ENCODE results near the gene CATSPERE.

The CATSPERE gene

GRCh38 chr1:244645890-244646289, 184.8 kb downstream of the CATSPERE start:
- no peak overlapping the region for H3K4me3 ChIP-seq (ENCODE audit: low read length, poor library complexity, severe bottlenecking)
- no peaks in the 10 kb centered on the region for H4K20me1 ChIP-seq (ENCODE audit: insufficient read depth, low read length, poor library complexity, severe bottlenecking)
- H3K4me1 ChIP-seq (ENCODE audit: insufficient read depth, low read length, poor library complexity, severe bottlenecking): no peaks in the 10 kb centered on the region
- H3K36me3 ChIP-seq (ENCODE audit: insufficient read depth, low read length): no peaks in the 10 kb centered on the region
- no peaks in the 10 kb centered on the region for H3K79me2 ChIP-seq (ENCODE audit: insufficient read depth, low read length)
- TF ChIP-seq EZH2phosphoT487 (IDR thresholded peaks at IDR 0.05; ENCODE audit: borderline replicate concordance) (no peak), CTCF (conservative IDR thresholded peaks at IDR 0.05; ENCODE audit: low read length) (no peak)
- no peaks in the 10 kb centered on the region for H3K9me3 ChIP-seq (ENCODE audit: insufficient read depth, low read depth, low read length)
- H3K9me2 ChIP-seq (replicated peaks; ENCODE audit: low read depth, low read length): no peaks in the 10 kb centered on the region
- H3K4me2 ChIP-seq (ENCODE audit: low read depth, low read length, poor library complexity, severe bottlenecking): no peak overlapping the region
- no peaks in the 10 kb centered on the region for H3K27me3 ChIP-seq (ENCODE audit: insufficient read depth, low read length, poor library complexity, severe bottlenecking)
- no peak overlapping the region for H2AFZ ChIP-seq (ENCODE audit: low read length)
- H3K9ac ChIP-seq (ENCODE audit: low read depth, low read length, poor library complexity, severe bottlenecking): no peak overlapping the region
- H3F3A ChIP-seq (ENCODE audit: low read depth): no peaks in the 10 kb centered on the region

- H3K4me2 ChIP-seq (ENCODE audit: low read depth, low read length, poor library complexity, severe bottlenecking): no peak overlapping the region
- no peaks in the 10 kb centered on the region for H3K9me3 ChIP-seq (ENCODE audit: insufficient read depth, low read depth, low read length)
- H2AFZ ChIP-seq (ENCODE audit: low read length): no peak overlapping the region
- H3F3A ChIP-seq (ENCODE audit: low read depth): no peaks in the 10 kb centered on the region
- no peaks in the 10 kb centered on the region for H3K36me3 ChIP-seq (ENCODE audit: insufficient read depth, low read length)
- peaks cover 5% of the 10 kb centered on the region for H3K4me1 ChIP-seq (ENCODE audit: insufficient read depth, low read length, poor library complexity, severe bottlenecking)
- no peaks in the 10 kb centered on the region for H3K9me2 ChIP-seq (replicated peaks; ENCODE audit: low read depth, low read length)
- H3K79me2 ChIP-seq (ENCODE audit: insufficient read depth, low read length): no peaks in the 10 kb centered on the region
- no peaks in the 10 kb centered on the region for H3K27me3 ChIP-seq (ENCODE audit: insufficient read depth, low read length, poor library complexity, severe bottlenecking)
- TF ChIP-seq EZH2phosphoT487 (IDR thresholded peaks at IDR 0.05; ENCODE audit: borderline replicate concordance): no peak
- no peak for TF ChIP-seq CTCF (conservative IDR thresholded peaks at IDR 0.05; ENCODE audit: low read length)
- H3K9ac ChIP-seq (ENCODE audit: low read depth, low read length, poor library complexity, severe bottlenecking): no peak overlapping the region
- H3K4me3 ChIP-seq (ENCODE audit: low read length, poor library complexity, severe bottlenecking): no peak overlapping the region
- H4K20me1 ChIP-seq (ENCODE audit: insufficient read depth, low read length, poor library complexity, severe bottlenecking): no peaks in the 10 kb centered on the region
Measured at GRCh38 chr1:244647819-244648218, 186.7 kb downstream of the CATSPERE start.

GRCh38 chr1:244651956-244652622, 191.0 kb downstream of the CATSPERE start:
- no peaks in the 10 kb centered on the region for H3F3A ChIP-seq (ENCODE audit: low read depth)
- H3K4me3 ChIP-seq (ENCODE audit: low read length, poor library complexity, severe bottlenecking): peak overlapping the region; percentile 84
- H3K9ac ChIP-seq (ENCODE audit: low read depth, low read length, poor library complexity, severe bottlenecking): peak overlapping the region; percentile 73
- H3K79me2 ChIP-seq (ENCODE audit: insufficient read depth, low read length): peaks cover 39% of the 10 kb centered on the region
- no peaks in the 10 kb centered on the region for H3K36me3 ChIP-seq (ENCODE audit: insufficient read depth, low read length)
- no peaks in the 10 kb centered on the region for H3K9me3 ChIP-seq (ENCODE audit: insufficient read depth, low read depth, low read length)
- peak overlapping the region; percentile 99 for H2AFZ ChIP-seq (ENCODE audit: low read length)
- TF ChIP-seq CTCF (conservative IDR thresholded peaks at IDR 0.05; ENCODE audit: low read length) (no peak), EZH2phosphoT487 (IDR thresholded peaks at IDR 0.05; ENCODE audit: borderline replicate concordance) (no peak)
- H4K20me1 ChIP-seq (ENCODE audit: insufficient read depth, low read length, poor library complexity, severe bottlenecking): peaks cover 34% of the 10 kb centered on the region
- no peaks in the 10 kb centered on the region for H3K9me2 ChIP-seq (replicated peaks; ENCODE audit: low read depth, low read length)
- H3K4me1 ChIP-seq (ENCODE audit: insufficient read depth, low read length, poor library complexity, severe bottlenecking): peaks cover 36% of the 10 kb centered on the region
- no peaks in the 10 kb centered on the region for H3K27me3 ChIP-seq (ENCODE audit: insufficient read depth, low read length, poor library complexity, severe bottlenecking)
- H3K4me2 ChIP-seq (ENCODE audit: low read depth, low read length, poor library complexity, severe bottlenecking): peak overlapping the region; percentile 95

Measured in Loucy (cell line).